Thymus (tissue), 2 donors: ENCODE measurements around the gene OR5D16. TPM values are rescaled to one million over a fixed set of nuclear protein-coding genes. Genes with fewer than 3 reads are reported as not detected.

Experiments
- polyA plus RNA-seq: library from polyadenylated mRNA; stranded (reverse); fragments of 200-250 nt; gene quantifications from one replicate; pipeline ENCODE4 v1.2.3, GENCODE V29; 2013
- total RNA-seq: library from RNA; stranded (reverse); fragments of 120-200 nt; gene quantifications from one replicate; pipeline ENCODE4 v1.2.4, GENCODE V29; 2013
- donor health status: healthy.

The OR5D16 gene
- total and polyA plus RNA-seq, 2 donors: not detected

Other genes starting within 250 kb of the OR5D16 start
- not detected for gene OR4C11, start 231.1 kb upstream of the OR5D16 start, total RNA-seq
- not detected for gene OR4C11, start 231.1 kb upstream of the OR5D16 start, polyA plus RNA-seq
- gene OR4P4, start 203.6 kb upstream of the OR5D16 start, total RNA-seq: not detected
- not detected for gene OR4P4, start 203.6 kb upstream of the OR5D16 start, polyA plus RNA-seq
- gene OR4S2, start 190.4 kb upstream of the OR5D16 start, total RNA-seq: not detected
- gene OR4S2, start 190.4 kb upstream of the OR5D16 start, polyA plus RNA-seq: not detected
- gene OR4C6, start 176.6 kb upstream of the OR5D16 start, total RNA-seq: not detected
- gene OR4C6, start 176.6 kb upstream of the OR5D16 start, polyA plus RNA-seq: not detected
- not detected for gene OR5D13, start 65.3 kb upstream of the OR5D16 start, total RNA-seq
- not detected for gene OR5D13, start 65.3 kb upstream of the OR5D16 start, polyA plus RNA-seq
- gene OR5D14, start 43.2 kb upstream of the OR5D16 start, total RNA-seq: not detected
- not detected for gene OR5D14, start 43.2 kb upstream of the OR5D16 start, polyA plus RNA-seq
- not detected for gene OR5L1, start 27.4 kb upstream of the OR5D16 start, total RNA-seq
- not detected for gene OR5L1, start 27.4 kb upstream of the OR5D16 start, polyA plus RNA-seq
- not detected for gene OR5D18, start 19.1 kb upstream of the OR5D16 start, total RNA-seq
- not detected for gene OR5D18, start 19.1 kb upstream of the OR5D16 start, polyA plus RNA-seq
- gene OR5L2, start 11.5 kb upstream of the OR5D16 start, total RNA-seq: not detected
- gene OR5L2, start 11.5 kb upstream of the OR5D16 start, polyA plus RNA-seq: not detected
- not detected for gene TRIM51, start 44.5 kb downstream of the OR5D16 start, total RNA-seq
- gene TRIM51, start 44.5 kb downstream of the OR5D16 start, polyA plus RNA-seq: not detected
- gene OR5W2, start 75.8 kb downstream of the OR5D16 start, total RNA-seq: not detected
- not detected for gene OR5W2, start 75.8 kb downstream of the OR5D16 start, polyA plus RNA-seq
- gene OR5I1, start 97.6 kb downstream of the OR5D16 start, total RNA-seq: not detected
- gene OR5I1, start 97.6 kb downstream of the OR5D16 start, polyA plus RNA-seq: not detected
- gene OR10AG1, start 131.2 kb downstream of the OR5D16 start, total RNA-seq: not detected
- gene OR10AG1, start 131.2 kb downstream of the OR5D16 start, polyA plus RNA-seq: not detected
- not detected for gene OR5F1, start 155.9 kb downstream of the OR5D16 start, total RNA-seq
- gene OR5F1, start 155.9 kb downstream of the OR5D16 start, polyA plus RNA-seq: 0.02 TPM
- gene OR5AS1, start 188.9 kb downstream of the OR5D16 start, total RNA-seq: not detected
- gene OR5AS1, start 188.9 kb downstream of the OR5D16 start, polyA plus RNA-seq: not detected